Adipocyte (in vitro differentiated cells): ENCODE results near the gene AGTR2.
"Not testable (repeated sequence)": the region's sequence is repeated elsewhere in the genome, so short reads cannot be mapped to it uniquely, and the experiment has no call there.

ENCODE experiments used
- DNase-seq: peaks from one replicate; pipeline ENCODE4 v3.0.0-alpha.2; 2015; ENCODE audit warnings: low read depth
- H3K27me3 ChIP-seq: replicated peaks from 2 replicates; pipeline ENCODE4 v1.7.0; 2013; ENCODE audit warnings: mild to moderate bottlenecking, low read length, moderate library complexity; ENCODE audit not compliant: control insufficient read depth, insufficient read depth
- H3K36me3 ChIP-seq: 2 replicates; pipeline ENCODE4 v1.7.0; 2013; ENCODE audit warnings: low read length, mild to moderate bottlenecking, moderate library complexity; ENCODE audit not compliant: control insufficient read depth, insufficient read depth, severe bottlenecking
- H3K4me1 ChIP-seq: 2 replicates; pipeline ENCODE4 v1.7.0; 2013; ENCODE audit warnings: mild to moderate bottlenecking, low read length, moderate library complexity; ENCODE audit not compliant: control insufficient read depth, insufficient read depth
- H3K4me3 ChIP-seq: 2 replicates; pipeline ENCODE4 v1.7.0; 2013; ENCODE audit warnings: mild to moderate bottlenecking, low read length, moderate library complexity
- H3K9ac ChIP-seq: 2 replicates; pipeline ENCODE4 v1.7.0; 2013; ENCODE audit warnings: mild to moderate bottlenecking, low read length, moderate library complexity
- H3K9me3 ChIP-seq: 2 replicates; pipeline ENCODE4 v1.7.0; 2013; ENCODE audit warnings: mild to moderate bottlenecking, low read length, moderate library complexity; ENCODE audit not compliant: control insufficient read depth

Gene AGTR2, protein sequence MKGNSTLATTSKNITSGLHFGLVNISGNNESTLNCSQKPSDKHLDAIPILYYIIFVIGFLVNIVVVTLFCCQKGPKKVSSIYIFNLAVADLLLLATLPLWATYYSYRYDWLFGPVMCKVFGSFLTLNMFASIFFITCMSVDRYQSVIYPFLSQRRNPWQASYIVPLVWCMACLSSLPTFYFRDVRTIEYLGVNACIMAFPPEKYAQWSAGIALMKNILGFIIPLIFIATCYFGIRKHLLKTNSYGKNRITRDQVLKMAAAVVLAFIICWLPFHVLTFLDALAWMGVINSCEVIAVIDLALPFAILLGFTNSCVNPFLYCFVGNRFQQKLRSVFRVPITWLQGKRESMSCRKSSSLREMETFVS

DNA sequence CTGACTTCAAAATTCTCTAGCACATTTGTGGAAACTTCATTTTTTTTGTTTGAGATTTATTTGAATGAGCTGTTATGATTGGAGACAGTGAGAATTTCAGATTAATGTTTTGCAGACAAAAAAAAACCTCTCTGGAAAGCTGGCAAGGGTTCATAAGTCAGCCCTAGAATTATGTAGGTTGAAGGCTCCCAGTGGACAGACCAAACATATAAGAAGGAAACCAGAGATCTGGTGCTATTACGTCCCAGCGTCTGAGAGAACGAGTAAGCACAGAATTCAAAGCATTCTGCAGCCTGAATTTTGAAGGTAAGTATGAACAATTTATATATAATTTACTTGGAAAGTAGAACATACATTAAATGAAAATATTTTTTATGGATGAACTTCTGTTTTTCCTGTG lies at the start of gene AGTR2:
Gene AGTR2 (plus strand): TSS at position 234 of the 400 bp plus-strand sequence. CDS start 1,537 bp downstream, outside the sequence.
- H3K9ac ChIP-seq, result no peak within 1 kb of the TSS
- H3K9me3 ChIP-seq, result no peaks in the 10 kb centered on the region
- H3K4me1 ChIP-seq, result no peaks in the 10 kb centered on the region
- H3K4me3 ChIP-seq, result no peak within 1 kb of the TSS
- H3K36me3 ChIP-seq, result no peaks in the 10 kb centered on the region
- no peaks in the 10 kb centered on the region for H3K27me3 ChIP-seq
- no peak for DNase-seq

DNA sequence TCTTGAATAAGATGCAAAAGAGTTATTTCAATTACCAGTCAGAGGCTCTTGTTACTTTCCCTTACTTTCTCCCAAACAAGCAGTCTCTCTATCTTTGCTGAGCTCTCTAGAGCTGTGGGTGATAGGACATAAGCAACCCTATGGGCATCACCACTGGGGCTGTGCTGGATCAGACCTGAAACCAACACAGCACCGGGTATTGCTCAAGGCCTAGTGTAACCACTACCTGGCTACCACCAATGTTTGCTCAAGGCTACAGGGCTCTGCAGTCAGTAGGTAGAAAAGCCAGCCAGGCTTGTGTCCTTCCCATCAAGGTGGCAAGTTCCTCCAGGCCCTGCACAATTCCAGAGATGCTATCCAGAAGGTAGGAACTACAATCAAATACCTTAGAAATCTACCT lies 35.3 kb upstream of the AGTR2 start:
- no peak overlapping the region for H3K4me3 ChIP-seq
- no peaks in the 10 kb centered on the region for H3K9me3 ChIP-seq
- no peak overlapping the region for H3K9ac ChIP-seq
- H3K27me3 ChIP-seq, result peaks cover 3% of the 10 kb centered on the region
- H3K36me3 ChIP-seq, result no peaks in the 10 kb centered on the region
- H3K4me1 ChIP-seq, result no peaks in the 10 kb centered on the region
- DNase-seq, result no peak

DNA sequence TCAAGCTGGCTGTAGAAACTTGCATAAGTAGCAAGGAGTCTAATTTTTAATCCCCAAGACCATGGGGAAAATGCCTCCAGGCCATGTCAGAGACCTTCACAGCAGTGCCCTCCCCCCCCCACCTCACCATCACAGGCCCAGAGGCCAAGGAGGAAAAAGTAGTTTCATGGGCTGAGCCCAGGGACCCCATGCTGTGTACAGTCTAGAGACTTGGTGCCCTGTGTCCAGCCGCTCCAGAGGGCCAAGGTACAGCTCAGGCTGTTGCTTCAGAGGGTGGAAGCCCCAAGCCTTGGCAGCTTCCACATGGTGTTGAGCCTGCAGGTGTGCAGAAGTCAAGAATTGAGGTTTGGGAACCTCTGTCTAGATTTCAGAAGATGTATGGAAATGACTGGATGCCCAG lies 29.3 kb upstream of the AGTR2 start:
- H3K27me3 ChIP-seq, DNase-seq, H3K9me3 ChIP-seq, H3K9ac ChIP-seq, H3K4me3 ChIP-seq, H3K36me3 ChIP-seq, H3K4me1 ChIP-seq: not testable (repeated sequence)

DNA sequence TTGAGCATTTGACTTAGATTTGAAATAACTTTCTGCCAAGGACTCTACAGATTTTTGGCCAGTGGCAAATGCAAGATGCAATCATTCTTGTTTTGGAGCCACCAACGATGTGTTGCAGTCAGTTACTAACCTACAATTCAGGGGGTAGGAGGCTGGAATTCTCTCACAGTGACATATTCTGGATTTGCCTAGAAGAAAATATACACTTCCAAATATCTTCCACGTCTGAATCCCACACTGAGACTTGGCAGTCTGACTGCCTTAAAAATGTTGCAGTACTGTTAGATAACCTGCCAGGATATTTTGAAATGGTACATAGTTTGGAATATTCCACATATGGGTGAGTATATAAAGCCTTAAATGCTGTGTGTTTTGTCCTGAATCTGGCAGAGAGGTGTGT lies 27.6 kb upstream of the AGTR2 start:
- Histone ChIP-seq H3K9ac (no peak overlapping the region), H3K27me3 (no peaks in the 10 kb centered on the region), H3K36me3 (no peaks in the 10 kb centered on the region), H3K4me3 (no peak overlapping the region), H3K9me3 (no peaks in the 10 kb centered on the region), H3K4me1 (no peaks in the 10 kb centered on the region)
- no peak for DNase-seq

DNA sequence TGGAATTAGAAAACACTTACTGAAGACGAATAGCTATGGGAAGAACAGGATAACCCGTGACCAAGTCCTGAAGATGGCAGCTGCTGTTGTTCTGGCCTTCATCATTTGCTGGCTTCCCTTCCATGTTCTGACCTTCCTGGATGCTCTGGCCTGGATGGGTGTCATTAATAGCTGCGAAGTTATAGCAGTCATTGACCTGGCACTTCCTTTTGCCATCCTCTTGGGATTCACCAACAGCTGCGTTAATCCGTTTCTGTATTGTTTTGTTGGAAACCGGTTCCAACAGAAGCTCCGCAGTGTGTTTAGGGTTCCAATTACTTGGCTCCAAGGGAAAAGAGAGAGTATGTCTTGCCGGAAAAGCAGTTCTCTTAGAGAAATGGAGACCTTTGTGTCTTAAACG lies 2.4 kb downstream of the AGTR2 start:
- Histone ChIP-seq H3K9ac (no peak overlapping the region), H3K9me3 (no peaks in the 10 kb centered on the region), H3K4me3 (no peak overlapping the region), H3K36me3 (no peaks in the 10 kb centered on the region), H3K4me1 (no peaks in the 10 kb centered on the region), H3K27me3 (no peaks in the 10 kb centered on the region)
- DNase-seq, result no peak

DNA sequence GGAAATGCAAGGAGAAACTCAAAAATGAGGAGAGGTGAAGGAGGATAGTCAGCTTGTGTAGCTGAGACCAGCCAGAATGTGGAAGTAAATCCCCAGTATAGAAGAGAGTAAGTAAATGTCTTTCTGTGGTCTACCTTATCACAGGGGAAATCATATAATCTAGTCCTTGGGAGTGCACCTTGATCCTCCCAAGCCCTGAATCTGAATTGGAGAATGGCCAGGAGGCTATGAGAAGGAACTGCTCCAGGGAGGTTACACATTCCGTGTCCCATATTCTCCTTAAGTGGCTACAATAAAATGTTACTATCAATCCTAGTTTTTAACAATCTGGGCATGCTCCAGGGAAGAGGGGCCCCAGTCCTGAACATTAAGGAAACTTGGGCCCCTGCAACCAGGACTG lies 10.8 kb downstream of the AGTR2 start:
- no peak overlapping the region for H3K4me3 ChIP-seq
- DNase-seq, result no peak
- no peaks in the 10 kb centered on the region for H3K27me3 ChIP-seq
- H3K9me3 ChIP-seq, result peaks cover 7% of the 10 kb centered on the region
- H3K36me3 ChIP-seq, result no peaks in the 10 kb centered on the region
- H3K4me1 ChIP-seq, result no peaks in the 10 kb centered on the region
- no peak overlapping the region for H3K9ac ChIP-seq

DNA sequence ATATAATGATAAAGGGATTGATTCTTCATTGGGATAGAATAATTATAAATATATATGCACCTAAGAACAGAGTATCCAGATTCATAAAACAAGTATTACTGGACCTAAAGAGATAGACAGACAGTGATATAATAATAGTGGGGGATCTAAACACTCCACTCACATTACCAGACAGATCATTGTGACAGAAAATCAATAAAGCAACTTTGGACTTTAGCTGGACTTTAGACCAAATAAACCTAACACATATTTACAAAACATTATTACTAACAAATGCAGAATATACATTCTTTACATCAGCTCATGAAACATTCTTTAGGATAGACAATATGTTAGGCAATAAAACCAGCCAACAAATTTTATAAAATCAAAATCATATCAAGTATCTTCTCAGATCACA lies 14.6 kb downstream of the AGTR2 start:
- peaks cover 21% of the 10 kb centered on the region for H3K9me3 ChIP-seq
- H3K27me3 ChIP-seq, result no peaks in the 10 kb centered on the region
- H3K4me3 ChIP-seq, result no peak overlapping the region
- H3K4me1 ChIP-seq, result no peaks in the 10 kb centered on the region
- no peak overlapping the region for H3K9ac ChIP-seq
- no peak for DNase-seq
- no peaks in the 10 kb centered on the region for H3K36me3 ChIP-seq

DNA sequence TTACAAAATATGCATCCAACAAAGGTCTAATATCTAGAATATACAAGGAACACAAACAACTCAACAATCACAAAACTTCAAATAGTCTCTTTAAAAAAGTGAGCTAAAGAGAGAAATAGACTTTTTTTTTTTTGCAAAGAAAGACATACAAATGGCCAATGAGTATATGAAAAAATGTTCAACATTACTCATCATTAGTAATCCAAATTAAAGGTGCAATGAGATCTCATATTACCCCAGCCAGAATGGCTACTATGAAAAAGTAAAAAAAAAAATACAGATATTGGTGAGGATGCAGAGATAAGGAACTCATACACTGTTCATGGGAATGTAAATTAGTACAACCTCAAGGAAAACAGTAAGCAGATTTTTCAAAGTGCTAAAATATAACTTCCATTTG lies 24.1 kb downstream of the AGTR2 start:
- Histone ChIP-seq H3K9ac (no peak overlapping the region), H3K9me3 (no peaks in the 10 kb centered on the region), H3K27me3 (no peaks in the 10 kb centered on the region), H3K4me1 (no peaks in the 10 kb centered on the region), H3K36me3 (no peaks in the 10 kb centered on the region), H3K4me3 (no peak overlapping the region)
- DNase-seq, result no peak

DNA sequence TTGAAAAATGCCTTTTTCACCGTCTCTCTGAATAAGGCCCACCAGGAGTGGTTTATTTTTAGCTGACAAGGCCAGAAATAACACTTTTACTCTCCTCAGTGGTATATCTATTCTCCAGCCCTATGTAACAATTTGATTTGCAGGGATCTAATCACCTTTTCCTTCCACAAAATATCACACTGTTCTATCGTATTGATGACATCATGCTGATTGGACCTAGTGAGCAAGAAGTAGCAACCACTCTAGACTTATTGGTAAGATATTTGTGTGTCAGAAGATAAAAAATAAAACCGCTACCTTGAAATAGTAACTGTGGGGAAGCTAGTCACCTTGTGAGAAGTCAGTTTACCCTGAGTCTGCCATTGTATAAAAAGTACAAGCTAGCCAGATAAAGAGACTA lies 27.7 kb downstream of the AGTR2 start:
- no peaks in the 10 kb centered on the region for H3K27me3 ChIP-seq
- H3K9ac ChIP-seq, result no peak overlapping the region
- no peak for DNase-seq
- no peaks in the 10 kb centered on the region for H3K9me3 ChIP-seq
- H3K4me1 ChIP-seq, result no peaks in the 10 kb centered on the region
- no peaks in the 10 kb centered on the region for H3K36me3 ChIP-seq
- no peak overlapping the region for H3K4me3 ChIP-seq

DNA sequence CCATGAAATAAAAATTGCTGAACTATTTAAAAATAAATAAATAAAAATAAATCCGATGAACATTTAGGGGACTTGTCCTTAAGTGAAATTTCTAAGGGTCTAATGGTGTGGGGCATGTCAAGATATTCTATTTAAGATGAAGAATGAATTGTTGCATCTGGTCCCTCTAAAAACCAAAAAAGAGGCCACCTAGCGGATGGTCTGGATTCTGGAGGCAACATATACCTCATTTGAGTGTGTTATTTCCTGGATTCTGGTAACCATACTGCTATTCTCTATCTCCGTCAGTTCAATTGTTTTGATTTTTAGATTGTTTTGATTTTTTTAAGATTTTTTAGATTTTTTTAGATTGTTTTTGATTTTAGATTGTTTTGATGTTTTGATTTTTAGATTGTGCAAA lies 28.3 kb downstream of the AGTR2 start:
- no peaks in the 10 kb centered on the region for H3K4me1 ChIP-seq
- H3K36me3 ChIP-seq, result no peaks in the 10 kb centered on the region
- no peak overlapping the region for H3K4me3 ChIP-seq
- H3K9me3 ChIP-seq, result no peaks in the 10 kb centered on the region
- no peak overlapping the region for H3K9ac ChIP-seq
- DNase-seq, result peak; percentile 0
- H3K27me3 ChIP-seq, result peaks cover 3% of the 10 kb centered on the region

DNA sequence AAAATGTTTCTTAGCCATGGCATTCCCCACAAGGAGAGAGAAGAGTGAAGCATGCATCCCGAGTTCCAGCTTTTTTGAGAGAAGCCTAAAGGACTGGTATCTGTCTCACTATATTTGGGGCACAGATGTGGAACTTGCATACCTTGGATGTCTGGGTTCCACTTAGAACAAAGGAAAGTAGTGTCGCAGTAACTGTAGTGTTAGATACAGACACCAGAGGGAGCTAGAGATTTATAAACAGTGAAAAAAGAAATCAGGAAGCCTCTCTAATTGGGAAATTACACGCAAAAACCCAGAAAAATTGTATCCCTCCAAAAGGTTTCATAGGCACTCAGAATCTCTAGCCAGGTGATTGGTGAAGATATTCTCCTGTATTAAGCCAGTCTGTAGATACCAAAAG lies 34.4 kb downstream of the AGTR2 start:
- no peak overlapping the region for H3K9ac ChIP-seq
- no peaks in the 10 kb centered on the region for H3K36me3 ChIP-seq
- H3K4me3 ChIP-seq, result no peak overlapping the region
- no peaks in the 10 kb centered on the region for H3K4me1 ChIP-seq
- H3K27me3 ChIP-seq, result peaks cover 7% of the 10 kb centered on the region
- peak; percentile 37 for DNase-seq
- H3K9me3 ChIP-seq, result no peaks in the 10 kb centered on the region

DNA sequence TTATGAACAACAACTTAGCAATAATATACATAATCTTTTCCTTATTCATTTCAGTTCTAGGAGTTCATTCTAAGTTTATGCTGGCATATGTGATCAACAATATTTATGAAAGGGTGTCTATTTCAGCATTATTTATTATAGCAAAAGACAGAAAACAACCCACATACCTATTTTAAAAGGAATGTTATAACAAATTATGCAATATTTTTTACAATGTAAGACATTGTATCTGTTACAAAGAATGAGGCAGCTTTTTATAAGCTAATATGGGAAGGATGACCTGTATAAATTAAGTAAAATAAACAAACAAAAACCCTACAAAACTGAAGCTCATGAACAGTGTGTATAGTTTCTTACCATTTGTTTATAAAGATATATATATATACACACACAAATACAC lies 42.7 kb downstream of the AGTR2 start:
- H3K36me3 ChIP-seq, result no peaks in the 10 kb centered on the region
- DNase-seq, result no peak
- no peak overlapping the region for H3K4me3 ChIP-seq
- H3K9me3 ChIP-seq, result no peaks in the 10 kb centered on the region
- H3K9ac ChIP-seq, result no peak overlapping the region
- no peaks in the 10 kb centered on the region for H3K4me1 ChIP-seq
- H3K27me3 ChIP-seq, result no peaks in the 10 kb centered on the region
